HepG2 (cell line): Measurements from ENCODE around the gene PBX2. TPM values are rescaled to one million over a fixed set of nuclear protein-coding genes. Genes with fewer than 3 reads are reported as not detected.

Experiments
- HCFC1 ChIP-seq: fragments of 150-350 bp; IDR thresholded peaks from 2 replicates; pipeline ENCODE4 v1.6.1; 2014; ENCODE audit warnings: low read depth, low read length
- IRF2 ChIP-seq: IDR thresholded peaks from 2 replicates; pipeline ENCODE4 v1.6.1; 2018; ENCODE audit warnings: missing genetic modification reagents, missing compliant biosample characterization
- KLF11 ChIP-seq: IDR thresholded peaks from 2 replicates; pipeline ENCODE4 v1.6.1; 2016; ENCODE audit warnings: missing compliant biosample characterization
- MAF1 ChIP-seq: sonication (generic); formaldehyde crosslinking; IDR thresholded peaks from 2 replicates; pipeline ENCODE4 v1.5.0; 2020; ENCODE audit warnings: missing genetic modification reagents, borderline replicate concordance
- NR2F1 ChIP-seq, 2 experiments: fragments of 450-650 bp in 1 of 2; formaldehyde crosslinking in 1 of 2; IDR thresholded peaks; 2 replicates each; pipeline versions ENCODE4 v1.5.0 to v1.6.1; 2016 to 2020; ENCODE audit warnings: mild to moderate bottlenecking in 1 of 2, missing compliant biosample characterization in 1 of 2, missing genetic modification reagents in 1 of 2, moderate library complexity in 1 of 2
- PCBP1 ChIP-seq: fragments of 200-400 bp; formaldehyde crosslinking; IDR thresholded peaks from 2 replicates; pipeline ENCODE4 v1.6.1; 2017; ENCODE audit warnings: mild to moderate bottlenecking, low read depth, low read length, borderline replicate concordance
- PRMT3 ChIP-seq: sonication (generic); formaldehyde crosslinking; IDR thresholded peaks from 2 replicates; pipeline ENCODE4 v1.8.1; 2022; ENCODE audit warnings: low read depth, mild to moderate bottlenecking, moderate library complexity, missing genetic modification reagents, borderline replicate concordance
- SIN3A ChIP-seq: IDR thresholded peaks from 2 replicates; pipeline ENCODE4 v1.6.1; 2011; ENCODE audit warnings: low read depth, mild to moderate bottlenecking, control low read depth, low read length, borderline replicate concordance
- TCF7L2 ChIP-seq: IDR thresholded peaks from 2 replicates; pipeline ENCODE4 v1.6.1; 2011; ENCODE audit warnings: mild to moderate bottlenecking, low read depth, low read length, moderate library complexity
- polyA plus RNA-seq, 8 experiments: library from polyadenylated mRNA; depleted of rRNA in 3 of 8; stranded (reverse) in 7 of 8; unstranded in 1 of 8; fragments of >200 nt; fragmentation: Illumina TruSeq in 4 of 8; extraction: Trizol in 4 of 8; gene quantifications; 2 replicates each; pipeline versions ENCODE4 v1.2.1 to v1.2.3, GENCODE V29; 2011 to 2016; ENCODE audit warnings: low read depth in 4 of 8, missing spikeins in 1 of 8, mixed read lengths in 1 of 8; ENCODE audit not compliant: insufficient read depth in 1 of 8
- total RNA-seq, 5 experiments: library from RNA; depleted of rRNA; stranded (reverse); fragments of >200 nt; fragmentation: Illumina TruSeq; extraction: Trizol; gene quantifications; 2 replicates each; pipeline ENCODE4 v1.2.3, GENCODE V29; 2016; ENCODE audit warnings: low read depth in 1 of 5
- TF ChIP-seq, protein P1 (sequence below): sonication (generic); formaldehyde crosslinking; IDR thresholded peaks from 2 replicates; pipeline ENCODE4 v1.4.0; 2020; ENCODE audit warnings: missing genetic modification reagents, borderline replicate concordance
- TF ChIP-seq, protein P2 (sequence below): sonication (generic); formaldehyde crosslinking; IDR thresholded peaks from 2 replicates; pipeline ENCODE4 v1.5.1; 2020; ENCODE audit warnings: mild to moderate bottlenecking, missing genetic modification reagents, moderate library complexity
- TF ChIP-seq, protein P3 (sequence below), 2 experiments: sonication (generic) in 1 of 2; formaldehyde crosslinking in 1 of 2; IDR thresholded peaks; 2 replicates each; pipeline versions ENCODE4 v1.6.1 to v1.9.0; 2014 to 2022; ENCODE audit warnings: antibody characterized with exemption in 1 of 2, borderline replicate concordance in 1 of 2, inconsistent platforms in 1 of 2, low read depth in 1 of 2, missing genetic modification reagents in 1 of 2

Gene PBX2
- total and polyA plus RNA-seq, 2 of the 13 experiments (the other 11 are each of a cell fraction or from before 2014, with no cell fraction given), result 42.3 to 77.8 TPM

DNA sequence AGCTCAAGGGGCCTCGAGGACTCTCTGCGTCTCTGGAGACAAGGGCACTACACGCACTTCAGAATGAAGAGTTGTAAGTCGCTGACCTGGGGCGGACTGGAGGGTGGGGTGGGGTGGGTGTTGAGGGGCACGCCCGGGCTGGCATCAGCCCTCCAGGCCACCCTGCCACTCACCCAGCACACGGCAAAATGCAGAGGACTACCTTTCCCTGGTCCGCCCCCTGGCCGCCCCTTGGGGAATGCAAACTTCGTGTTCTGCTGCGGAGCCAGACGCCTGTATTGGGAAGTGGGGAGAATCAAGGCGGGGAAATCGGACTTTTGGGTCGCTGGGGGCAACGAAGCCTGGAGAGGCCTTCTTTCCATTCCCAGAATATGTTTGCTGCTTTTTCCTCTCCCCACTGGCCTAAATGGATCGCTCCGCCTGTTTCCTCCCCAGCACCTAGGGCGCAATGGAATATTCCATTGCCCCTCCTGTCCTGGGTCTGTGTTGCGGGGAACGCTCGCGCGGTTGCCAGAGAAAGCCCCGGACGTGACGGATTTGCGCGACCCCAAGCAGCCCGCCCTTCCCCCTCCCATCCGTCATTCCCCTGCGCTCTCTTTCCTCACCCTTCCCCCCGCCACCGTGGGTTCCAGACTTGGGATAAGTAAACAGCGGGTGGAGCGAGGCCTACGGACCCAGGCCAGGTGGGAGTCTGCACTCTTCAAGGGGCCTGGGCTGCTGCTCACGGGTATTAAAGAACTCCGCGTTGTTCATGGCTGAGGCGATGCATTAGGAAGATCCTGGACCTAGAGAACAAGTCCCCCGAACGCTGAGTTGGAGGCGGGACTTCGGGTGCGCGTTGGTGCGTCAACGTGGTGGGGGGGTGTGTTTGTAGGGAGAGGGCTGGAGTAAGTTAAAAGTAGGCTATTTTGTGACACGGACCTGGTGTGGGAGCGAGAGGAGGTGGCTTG, 36.2 kb downstream of the PBX2 start, which contains the start of gene PPT2 (continued):
- TF ChIP-seq, protein P1, sequence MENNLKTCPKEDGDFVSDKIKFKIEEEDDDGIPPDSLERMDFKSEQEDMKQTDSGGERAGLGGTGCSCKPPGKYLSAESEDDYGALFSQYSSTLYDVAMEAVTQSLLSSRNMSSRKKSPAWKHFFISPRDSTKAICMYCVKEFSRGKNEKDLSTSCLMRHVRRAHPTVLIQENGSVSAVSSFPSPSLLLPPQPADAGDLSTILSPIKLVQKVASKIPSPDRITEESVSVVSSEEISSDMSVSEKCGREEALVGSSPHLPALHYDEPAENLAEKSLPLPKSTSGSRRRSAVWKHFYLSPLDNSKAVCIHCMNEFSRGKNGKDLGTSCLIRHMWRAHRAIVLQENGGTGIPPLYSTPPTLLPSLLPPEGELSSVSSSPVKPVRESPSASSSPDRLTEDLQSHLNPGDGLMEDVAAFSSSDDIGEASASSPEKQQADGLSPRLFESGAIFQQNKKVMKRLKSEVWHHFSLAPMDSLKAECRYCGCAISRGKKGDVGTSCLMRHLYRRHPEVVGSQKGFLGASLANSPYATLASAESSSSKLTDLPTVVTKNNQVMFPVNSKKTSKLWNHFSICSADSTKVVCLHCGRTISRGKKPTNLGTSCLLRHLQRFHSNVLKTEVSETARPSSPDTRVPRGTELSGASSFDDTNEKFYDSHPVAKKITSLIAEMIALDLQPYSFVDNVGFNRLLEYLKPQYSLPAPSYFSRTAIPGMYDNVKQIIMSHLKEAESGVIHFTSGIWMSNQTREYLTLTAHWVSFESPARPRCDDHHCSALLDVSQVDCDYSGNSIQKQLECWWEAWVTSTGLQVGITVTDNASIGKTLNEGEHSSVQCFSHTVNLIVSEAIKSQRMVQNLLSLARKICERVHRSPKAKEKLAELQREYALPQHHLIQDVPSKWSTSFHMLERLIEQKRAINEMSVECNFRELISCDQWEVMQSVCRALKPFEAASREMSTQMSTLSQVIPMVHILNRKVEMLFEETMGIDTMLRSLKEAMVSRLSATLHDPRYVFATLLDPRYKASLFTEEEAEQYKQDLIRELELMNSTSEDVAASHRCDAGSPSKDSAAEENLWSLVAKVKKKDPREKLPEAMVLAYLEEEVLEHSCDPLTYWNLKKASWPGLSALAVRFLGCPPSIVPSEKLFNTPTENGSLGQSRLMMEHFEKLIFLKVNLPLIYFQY (CRISPR knock-in tag), result peak; percentile 45; the same call in 1 of the 2 replicates
- TF ChIP-seq HCFC1 (peak; percentile 57), NR2F1 (CRISPR knock-in tag; IDR thresholded peaks at IDR 0.05) (no peak; a peak in 1 of 4 replicates), KLF11 (peak; percentile 62; the same call in 1 of the 2 replicates), TCF7L2 (no peak), PRMT3 (CRISPR knock-in tag) (no peak), PCBP1 (peak; percentile 90), MAF1 (no peak), IRF2 (peak; percentile 93), SIN3A (peak; percentile 97; the same call in 1 of the 2 replicates)
- TF ChIP-seq, protein P2, sequence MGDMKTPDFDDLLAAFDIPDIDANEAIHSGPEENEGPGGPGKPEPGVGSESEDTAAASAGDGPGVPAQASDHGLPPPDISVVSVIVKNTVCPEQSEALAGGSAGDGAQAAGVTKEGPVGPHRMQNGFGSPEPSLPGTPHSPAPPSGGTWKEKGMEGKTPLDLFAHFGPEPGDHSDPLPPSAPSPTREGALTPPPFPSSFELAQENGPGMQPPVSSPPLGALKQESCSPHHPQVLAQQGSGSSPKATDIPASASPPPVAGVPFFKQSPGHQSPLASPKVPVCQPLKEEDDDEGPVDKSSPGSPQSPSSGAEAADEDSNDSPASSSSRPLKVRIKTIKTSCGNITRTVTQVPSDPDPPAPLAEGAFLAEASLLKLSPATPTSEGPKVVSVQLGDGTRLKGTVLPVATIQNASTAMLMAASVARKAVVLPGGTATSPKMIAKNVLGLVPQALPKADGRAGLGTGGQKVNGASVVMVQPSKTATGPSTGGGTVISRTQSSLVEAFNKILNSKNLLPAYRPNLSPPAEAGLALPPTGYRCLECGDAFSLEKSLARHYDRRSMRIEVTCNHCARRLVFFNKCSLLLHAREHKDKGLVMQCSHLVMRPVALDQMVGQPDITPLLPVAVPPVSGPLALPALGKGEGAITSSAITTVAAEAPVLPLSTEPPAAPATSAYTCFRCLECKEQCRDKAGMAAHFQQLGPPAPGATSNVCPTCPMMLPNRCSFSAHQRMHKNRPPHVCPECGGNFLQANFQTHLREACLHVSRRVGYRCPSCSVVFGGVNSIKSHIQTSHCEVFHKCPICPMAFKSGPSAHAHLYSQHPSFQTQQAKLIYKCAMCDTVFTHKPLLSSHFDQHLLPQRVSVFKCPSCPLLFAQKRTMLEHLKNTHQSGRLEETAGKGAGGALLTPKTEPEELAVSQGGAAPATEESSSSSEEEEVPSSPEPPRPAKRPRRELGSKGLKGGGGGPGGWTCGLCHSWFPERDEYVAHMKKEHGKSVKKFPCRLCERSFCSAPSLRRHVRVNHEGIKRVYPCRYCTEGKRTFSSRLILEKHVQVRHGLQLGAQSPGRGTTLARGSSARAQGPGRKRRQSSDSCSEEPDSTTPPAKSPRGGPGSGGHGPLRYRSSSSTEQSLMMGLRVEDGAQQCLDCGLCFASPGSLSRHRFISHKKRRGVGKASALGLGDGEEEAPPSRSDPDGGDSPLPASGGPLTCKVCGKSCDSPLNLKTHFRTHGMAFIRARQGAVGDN (CRISPR knock-in tag), result peak; percentile 90
- TF ChIP-seq, protein P3, sequence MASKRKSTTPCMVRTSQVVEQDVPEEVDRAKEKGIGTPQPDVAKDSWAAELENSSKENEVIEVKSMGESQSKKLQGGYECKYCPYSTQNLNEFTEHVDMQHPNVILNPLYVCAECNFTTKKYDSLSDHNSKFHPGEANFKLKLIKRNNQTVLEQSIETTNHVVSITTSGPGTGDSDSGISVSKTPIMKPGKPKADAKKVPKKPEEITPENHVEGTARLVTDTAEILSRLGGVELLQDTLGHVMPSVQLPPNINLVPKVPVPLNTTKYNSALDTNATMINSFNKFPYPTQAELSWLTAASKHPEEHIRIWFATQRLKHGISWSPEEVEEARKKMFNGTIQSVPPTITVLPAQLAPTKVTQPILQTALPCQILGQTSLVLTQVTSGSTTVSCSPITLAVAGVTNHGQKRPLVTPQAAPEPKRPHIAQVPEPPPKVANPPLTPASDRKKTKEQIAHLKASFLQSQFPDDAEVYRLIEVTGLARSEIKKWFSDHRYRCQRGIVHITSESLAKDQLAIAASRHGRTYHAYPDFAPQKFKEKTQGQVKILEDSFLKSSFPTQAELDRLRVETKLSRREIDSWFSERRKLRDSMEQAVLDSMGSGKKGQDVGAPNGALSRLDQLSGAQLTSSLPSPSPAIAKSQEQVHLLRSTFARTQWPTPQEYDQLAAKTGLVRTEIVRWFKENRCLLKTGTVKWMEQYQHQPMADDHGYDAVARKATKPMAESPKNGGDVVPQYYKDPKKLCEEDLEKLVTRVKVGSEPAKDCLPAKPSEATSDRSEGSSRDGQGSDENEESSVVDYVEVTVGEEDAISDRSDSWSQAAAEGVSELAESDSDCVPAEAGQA (IDR thresholded peaks at IDR 0.05; ENCODE audit: low read depth), result peak; percentile 84
- TF ChIP-seq, protein P3 (CRISPR knock-in tag; IDR thresholded peaks at IDR 0.05; ENCODE audit: borderline replicate concordance), result 0 out of 2 replicates have a peak, but pooled peaks have one; percentile 48
